HEK293 (cell line): ENCODE results near the gene SETD3.

Source experiments
- EGR2 ChIP-seq: fragments of 450-650 bp; formaldehyde crosslinking; IDR thresholded peaks from 2 replicates; pipeline ENCODE4 v1.5.1; 2016; ENCODE audit warnings: low read depth, missing biosample characterization, missing genetic modification characterization
- GFI1B ChIP-seq: fragments of 450-650 bp; formaldehyde crosslinking; IDR thresholded peaks from 2 replicates; pipeline ENCODE4 v1.5.1; 2016; ENCODE audit warnings: missing biosample characterization, missing genetic modification characterization
- GLIS1 ChIP-seq: fragments of 450-650 bp; formaldehyde crosslinking; IDR thresholded peaks from 2 replicates; pipeline ENCODE4 v1.5.1; 2016; ENCODE audit warnings: missing biosample characterization, missing genetic modification characterization
- HOXA7 ChIP-seq: sonication (generic); formaldehyde crosslinking; IDR thresholded peaks from 2 replicates; pipeline ENCODE4 v1.8.1; 2022; ENCODE audit warnings: missing genetic modification reagents, borderline replicate concordance
- PRDM1 ChIP-seq: fragments of 450-650 bp; formaldehyde crosslinking; IDR thresholded peaks from 2 replicates; pipeline ENCODE4; 2016; ENCODE audit warnings: missing biosample characterization, missing genetic modification characterization
- RBAK ChIP-seq: fragments of 450-650 bp; formaldehyde crosslinking; IDR thresholded peaks from 2 replicates; pipeline ENCODE4 v1.5.1; 2016; ENCODE audit warnings: missing biosample characterization, missing genetic modification characterization
- TRIM28 ChIP-seq: IDR thresholded peaks from 2 replicates; pipeline ENCODE4 v1.6.1; 2011; ENCODE audit warnings: low read length, control low read depth, borderline replicate concordance
- YY2 ChIP-seq: fragments of 450-650 bp; formaldehyde crosslinking; IDR thresholded peaks from 2 replicates; pipeline ENCODE4 v1.5.1; 2016; ENCODE audit warnings: missing biosample characterization, missing genetic modification characterization
- ZBTB10 ChIP-seq: fragments of 450-650 bp; formaldehyde crosslinking; IDR thresholded peaks from 2 replicates; pipeline ENCODE4 v1.5.1; 2016; ENCODE audit warnings: missing biosample characterization, missing genetic modification characterization
- ZBTB44 ChIP-seq: fragments of 450-650 bp; IDR thresholded peaks from 2 replicates; pipeline ENCODE4 v1.5.1; 2018; ENCODE audit warnings: missing biosample characterization, mild to moderate bottlenecking, missing genetic modification characterization
- ZBTB6 ChIP-seq: fragments of 450-650 bp; formaldehyde crosslinking; IDR thresholded peaks from 2 replicates; pipeline ENCODE4 v1.5.1; 2017; ENCODE audit warnings: missing biosample characterization, missing genetic modification characterization
- ZFHX2 ChIP-seq: fragments of 450-650 bp; formaldehyde crosslinking; conservative IDR thresholded peaks from 2 replicates; pipeline ENCODE4 v1.5.1; 2016; ENCODE audit warnings: missing biosample characterization, missing genetic modification characterization
- ZNF112 ChIP-seq: fragments of 450-650 bp; formaldehyde crosslinking; IDR thresholded peaks from 2 replicates; pipeline ENCODE4 v1.5.0; 2017; ENCODE audit warnings: missing biosample characterization, missing genetic modification characterization
- ZNF174 ChIP-seq: fragments of 450-650 bp; formaldehyde crosslinking; IDR thresholded peaks from 2 replicates; pipeline ENCODE4 v1.5.0; 2017; ENCODE audit warnings: missing biosample characterization, mild to moderate bottlenecking, missing genetic modification characterization
- ZNF2 ChIP-seq: fragments of 450-650 bp; formaldehyde crosslinking; IDR thresholded peaks from 2 replicates; pipeline ENCODE4 v1.5.1; 2016; ENCODE audit warnings: missing biosample characterization, missing genetic modification characterization
- ZNF24 ChIP-seq: fragments of 450-650 bp; formaldehyde crosslinking; IDR thresholded peaks from 2 replicates; pipeline ENCODE4 v1.5.1; 2016; ENCODE audit warnings: missing biosample characterization, missing genetic modification characterization
- ZNF302 ChIP-seq: fragments of 450-650 bp; formaldehyde crosslinking; IDR thresholded peaks from 2 replicates; pipeline ENCODE4 v1.5.1; 2016; ENCODE audit warnings: missing biosample characterization, missing genetic modification characterization, low read depth
- ZNF362 ChIP-seq: fragments of 450-650 bp; formaldehyde crosslinking; IDR thresholded peaks from 2 replicates; pipeline ENCODE4 v1.5.1; 2016; ENCODE audit warnings: missing biosample characterization, missing genetic modification characterization
- ZNF404 ChIP-seq: fragments of 450-650 bp; formaldehyde crosslinking; IDR thresholded peaks from 2 replicates; pipeline ENCODE4 v1.5.1; 2017; ENCODE audit warnings: missing biosample characterization, missing genetic modification characterization
- ZNF600 ChIP-seq: fragments of 450-650 bp; formaldehyde crosslinking; IDR thresholded peaks from 2 replicates; pipeline ENCODE4 v1.5.1; 2016; ENCODE audit warnings: missing biosample characterization, missing genetic modification characterization
- ZNF629 ChIP-seq: fragments of 450-650 bp; formaldehyde crosslinking; IDR thresholded peaks from 2 replicates; pipeline ENCODE4 v1.5.1; 2017; ENCODE audit warnings: missing biosample characterization, missing genetic modification characterization
- ZNF660 ChIP-seq: fragments of 450-650 bp; IDR thresholded peaks from 2 replicates; pipeline ENCODE4 v1.5.1; 2018; ENCODE audit warnings: missing biosample characterization, mild to moderate bottlenecking, missing genetic modification characterization
- ZNF76 ChIP-seq: fragments of 450-650 bp; formaldehyde crosslinking; IDR thresholded peaks from 2 replicates; pipeline ENCODE4; 2016; ENCODE audit warnings: low read depth, missing biosample characterization, missing genetic modification characterization, borderline replicate concordance
- ZSCAN16 ChIP-seq: fragments of 450-650 bp; formaldehyde crosslinking; IDR thresholded peaks from 2 replicates; pipeline ENCODE4 v1.5.1; 2016; ENCODE audit warnings: missing biosample characterization, missing genetic modification characterization
- ZSCAN30 ChIP-seq: fragments of 450-650 bp; IDR thresholded peaks from 2 replicates; pipeline ENCODE4 v1.5.1; 2018; ENCODE audit warnings: missing biosample characterization, mild to moderate bottlenecking, missing genetic modification characterization, moderate library complexity
- ZSCAN5A ChIP-seq: fragments of 450-650 bp; formaldehyde crosslinking; IDR thresholded peaks from 2 replicates; pipeline ENCODE4 v1.5.1; 2016; ENCODE audit warnings: missing biosample characterization, missing genetic modification characterization
- TF ChIP-seq, protein P1 (sequence below): fragments of 450-650 bp; formaldehyde crosslinking; IDR thresholded peaks from 2 replicates; pipeline ENCODE4; 2016; ENCODE audit warnings: missing biosample characterization, missing genetic modification characterization
- TF ChIP-seq, protein P2 (sequence below): sonication (generic); formaldehyde crosslinking; IDR thresholded peaks from 2 replicates; pipeline ENCODE4 v1.8.1; 2022; ENCODE audit warnings: mild to moderate bottlenecking, moderate library complexity, missing genetic modification reagents

SETD3 gene

GRCh38 chr14:99518441-99519346, 38.0 kb upstream of the SETD3 start (continued):
- no peak for TF ChIP-seq ZBTB6 (tag by site-specific recombination)
- TF ChIP-seq ZNF174 (tag by site-specific recombination): no peak
- no peak for TF ChIP-seq GFI1B (tag by site-specific recombination)
- no peak for TF ChIP-seq TRIM28
- no peak for TF ChIP-seq ZNF112 (tag by site-specific recombination)
- TF ChIP-seq YY2: no peak
- TF ChIP-seq ZBTB10: no peak
- TF ChIP-seq ZNF76 (tag by site-specific recombination): no peak
- TF ChIP-seq ZNF2 (tag by site-specific recombination): 0 out of 2 replicates have a peak, but pooled peaks have one; percentile 52
- no peak for TF ChIP-seq RBAK (tag by site-specific recombination)
- TF ChIP-seq ZSCAN5A (tag by site-specific recombination): no peak
- TF ChIP-seq ZNF629 (tag by site-specific recombination): no peak
- TF ChIP-seq ZNF660 (tag by site-specific recombination): no peak
- TF ChIP-seq, protein P1, sequence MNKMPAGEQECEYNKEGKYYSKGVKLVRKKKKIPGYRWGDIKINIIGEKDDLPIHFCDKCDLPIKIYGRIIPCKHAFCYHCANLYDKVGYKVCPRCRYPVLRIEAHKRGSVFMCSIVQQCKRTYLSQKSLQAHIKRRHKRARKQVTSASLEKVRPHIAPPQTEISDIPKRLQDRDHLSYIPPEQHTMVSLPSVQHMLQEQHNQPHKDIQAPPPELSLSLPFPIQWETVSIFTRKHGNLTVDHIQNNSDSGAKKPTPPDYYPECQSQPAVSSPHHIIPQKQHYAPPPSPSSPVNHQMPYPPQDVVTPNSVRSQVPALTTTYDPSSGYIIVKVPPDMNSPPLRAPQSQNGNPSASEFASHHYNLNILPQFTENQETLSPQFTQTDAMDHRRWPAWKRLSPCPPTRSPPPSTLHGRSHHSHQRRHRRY (tag by site-specific recombination): no peak
- no peak for TF ChIP-seq ZNF404
- peak; percentile 82 for TF ChIP-seq ZNF600 (tag by site-specific recombination)
- TF ChIP-seq, protein P2, sequence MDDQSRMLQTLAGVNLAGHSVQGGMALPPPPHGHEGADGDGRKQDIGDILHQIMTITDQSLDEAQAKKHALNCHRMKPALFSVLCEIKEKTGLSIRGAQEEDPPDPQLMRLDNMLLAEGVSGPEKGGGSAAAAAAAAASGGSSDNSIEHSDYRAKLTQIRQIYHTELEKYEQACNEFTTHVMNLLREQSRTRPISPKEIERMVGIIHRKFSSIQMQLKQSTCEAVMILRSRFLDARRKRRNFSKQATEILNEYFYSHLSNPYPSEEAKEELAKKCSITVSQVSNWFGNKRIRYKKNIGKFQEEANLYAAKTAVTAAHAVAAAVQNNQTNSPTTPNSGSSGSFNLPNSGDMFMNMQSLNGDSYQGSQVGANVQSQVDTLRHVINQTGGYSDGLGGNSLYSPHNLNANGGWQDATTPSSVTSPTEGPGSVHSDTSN (CRISPR knock-in tag): no peak
- TF ChIP-seq ZNF302 (tag by site-specific recombination): no peak
- TF ChIP-seq ZBTB44 (tag by site-specific recombination): no peak
- peak; percentile 18; the same call in 1 of the 2 replicates for TF ChIP-seq GLIS1 (tag by site-specific recombination)
- TF ChIP-seq ZNF24 (tag by site-specific recombination): no peak
- TF ChIP-seq ZSCAN30 (tag by site-specific recombination): peak; percentile 75; the same call in 1 of the 2 replicates
- no peak; the same call in 1 of the 2 replicates for TF ChIP-seq ZNF362 (tag by site-specific recombination)
- no peak for TF ChIP-seq PRDM1 (tag by site-specific recombination)
- no peak for TF ChIP-seq ZSCAN16 (tag by site-specific recombination)
- peak; percentile 30; the same call in 1 of the 2 replicates for TF ChIP-seq EGR2
- peak; percentile 61 for TF ChIP-seq ZFHX2 (tag by site-specific recombination)
- TF ChIP-seq HOXA7 (CRISPR knock-in tag): no peak
